A673 (cell line): ENCODE results near the gene ADRA2A. TPM values are rescaled to one million over a fixed set of nuclear protein-coding genes. Genes with fewer than 3 reads are reported as not detected.

ENCODE experiments used
- BruUV-seq: library from RNA; stranded (reverse); fragments of 400-500 nt; replicated peaks from 2 replicates; lab custom pipeline; 2021; lab: Mats Ljungman, UMichigan
- CTCF ChIA-PET: fragments of 300-600 bp; sonication (Branson Sonifier 250); formaldehyde crosslinking; loops from one replicate; lab custom pipeline; 2022; ENCODE audit warnings: antibody characterized with exemption; lab: Charles Lee
- POLR2A ChIA-PET: fragments of 300-600 bp; sonication (Branson Sonifier 250); formaldehyde crosslinking; loops from one replicate; lab custom pipeline; 2022; ENCODE audit warnings: antibody characterized with exemption; ENCODE audit not compliant: low non-redundant PET; lab: Charles Lee
- DNase-seq: peaks from one replicate; pipeline ENCODE4 v3.0.0-alpha.2; 2015; ENCODE audit warnings: low spot score
- H3K27ac ChIP-seq: fragments of 200-600 bp; sonication (generic); 2 replicates; pipeline ENCODE4 v1.5.1; 2016; ENCODE audit warnings: mixed run types, low read depth, mild to moderate bottlenecking, mixed read lengths, antibody characterized with exemption, low read length; ENCODE audit not compliant: poor library complexity, severe bottlenecking
- H3K27me3 ChIP-seq: fragments of 200-600 bp; sonication (generic); replicated peaks from 2 replicates; pipeline ENCODE4 v1.6.1; 2017; ENCODE audit warnings: mixed run types, low read depth, mild to moderate bottlenecking, mixed read lengths, antibody characterized with exemption, low read length; ENCODE audit not compliant: insufficient read depth, poor library complexity
- H3K36me3 ChIP-seq: fragments of 200-600 bp; sonication (generic); 2 replicates; pipeline ENCODE4 v1.6.1; 2016; ENCODE audit warnings: mixed run types, mild to moderate bottlenecking, mixed read lengths, antibody characterized with exemption, low read length; ENCODE audit not compliant: insufficient read depth, poor library complexity, severe bottlenecking
- H3K4me1 ChIP-seq: fragments of 200-600 bp; sonication (generic); 2 replicates; pipeline ENCODE4 v1.6.1; 2017; ENCODE audit warnings: mixed run types, mild to moderate bottlenecking, mixed read lengths, antibody characterized with exemption, low read length; ENCODE audit not compliant: insufficient read depth, poor library complexity, severe bottlenecking
- H3K4me3 ChIP-seq: fragments of 200-600 bp; sonication (generic); 2 replicates; pipeline ENCODE4 v1.5.1; 2016; ENCODE audit warnings: low read depth, mixed run types, mild to moderate bottlenecking, mixed read lengths, low read length; ENCODE audit not compliant: poor library complexity, severe bottlenecking
- H3K9me3 ChIP-seq: fragments of 200-600 bp; sonication (generic); 2 replicates; pipeline ENCODE4 v1.6.1; 2016; ENCODE audit warnings: mixed run types, low read depth, mild to moderate bottlenecking, mixed read lengths, antibody characterized with exemption, low read length; ENCODE audit not compliant: poor library complexity, severe bottlenecking
- CTCF ChIP-seq: fragments of 300-800, 200-600 bp; sonication (generic); conservative IDR thresholded peaks from 2 replicates; pipeline ENCODE4 v1.5.1; 2017; ENCODE audit warnings: low read depth, mild to moderate bottlenecking, antibody characterized with exemption, low read length, moderate library complexity, mixed read lengths
- EZH2 ChIP-seq: fragments of 200-600 bp; sonication (generic); IDR thresholded peaks from 2 replicates; pipeline ENCODE4 v1.6.1; 2017; ENCODE audit warnings: borderline replicate concordance, low read depth, mild to moderate bottlenecking, mixed read lengths, antibody characterized with exemption, low read length; ENCODE audit not compliant: poor library complexity, severe bottlenecking
- intact Hi-C: fragments of 100-400 bp; cut with micrococcal nuclease; formaldehyde crosslinking; loops from one replicate; pipeline ENCODE4 v1.10.0; 2022; ENCODE audit not compliant: unreplicated experiment
- total RNA-seq: library from RNA; stranded (reverse); gene quantifications from 2 replicates; pipeline ENCODE4 v1.2.3, GENCODE V29; 2021

ADRA2A gene
- total RNA-seq, 1 experiment from 2014 or later = not detected

GRCh38 chr10:111087968-111088505 is 11.2 kb downstream of the ADRA2A start:
- POLR2A ChIA-PET = no interaction called here
- no peak for DNase-seq

GRCh38 chr10:111089293-111089692 is 12.5 kb downstream of the ADRA2A start:
- POLR2A ChIA-PET = no interaction called here
- Histone ChIP-seq H3K36me3 (no peaks in the 10 kb centered on the region), H3K4me3 (no peak overlapping the region), H3K4me1 (no peaks in the 10 kb centered on the region), H3K9me3 (no peaks in the 10 kb centered on the region), H3K27ac (no peak overlapping the region), H3K27me3 (peaks cover 17% of the 10 kb centered on the region)
- TF ChIP-seq CTCF (no peak), EZH2 (no peak)
- DNase-seq = no peak
- intact Hi-C loops = no loop called here
- BruUV-seq = no TSS peak
- CTCF ChIA-PET = no interaction called here

More at GRCh38 chr10:111087968-111088505, 11.2 kb downstream of the ADRA2A start:
- TF ChIP-seq CTCF = no peak
- no peak for TF ChIP-seq EZH2
- BruUV-seq = no TSS peak
- Histone ChIP-seq H3K27me3 (peaks cover 15% of the 10 kb centered on the region), H3K36me3 (no peaks in the 10 kb centered on the region), H3K9me3 (no peaks in the 10 kb centered on the region), H3K4me1 (no peaks in the 10 kb centered on the region), H3K4me3 (no peak overlapping the region), H3K27ac (no peak overlapping the region)
- CTCF ChIA-PET = no interaction called here
- intact Hi-C loops = no loop called here

- Histone ChIP-seq H3K27me3 (peaks cover 19% of the 10 kb centered on the region), H3K27ac (no peak overlapping the region), H3K9me3 (no peaks in the 10 kb centered on the region), H3K4me3 (no peak overlapping the region), H3K36me3 (no peaks in the 10 kb centered on the region), H3K4me1 (no peaks in the 10 kb centered on the region)
- ChIA-PET CTCF (no interaction called here), POLR2A (no interaction called here)
- TF ChIP-seq CTCF = no peak
- no peak for TF ChIP-seq EZH2
- no peak for DNase-seq
- intact Hi-C loops = no loop called here
- no TSS peak for BruUV-seq
Measured at GRCh38 chr10:111091833-111092232, 15.0 kb downstream of the ADRA2A start.
